HCT116 (cell line): ENCODE results near the gene FBXL2. TPM values are rescaled to one million over a fixed set of nuclear protein-coding genes. Genes with fewer than 3 reads are reported as not detected.
A peak's percentile ranks its signal among the peaks of the same experiment; 100 is the strongest.

Source experiments
- ATAC-seq: fragments of 200-7000 bp; cut with Tn5 transposase; 2 replicates; pipeline ENCODE4 v1.9.1; 2020; ENCODE audit warnings: mild to moderate bottlenecking, moderate library complexity
- BruUV-seq: library from RNA; stranded (reverse); fragments of 400-500 nt; replicated peaks from 2 replicates; lab custom pipeline; 2021; lab: Mats Ljungman, UMichigan
- CTCF ChIA-PET: fragments of 300-600 bp; sonication (Branson Sonifier 250); formaldehyde crosslinking; loops from one replicate; lab custom pipeline; 2021; ENCODE audit warnings: antibody characterized with exemption; lab: Charles Lee
- POLR2A ChIA-PET: fragments of 300-600, 350-600 bp; sonication (Branson Sonifier 250); formaldehyde crosslinking; loops from one replicate; lab custom pipeline; 2021; ENCODE audit warnings: antibody characterized with exemption; lab: Charles Lee
- RAD21 ChIA-PET, 2 experiments: fragments of 300-600 bp; sonication (Branson Sonifier 250); formaldehyde crosslinking; loops; one replicate each; lab custom pipeline; 2023; ENCODE audit warnings: low total read pairs in 2 of 2; ENCODE audit not compliant: uncharacterized antibody in 2 of 2, unreplicated experiment in 2 of 2, low non-redundant PET in 1 of 2; lab: Charles Lee
- DNase-seq: peaks from one replicate; pipeline ENCODE4 v3.0.0-alpha.2; 2010; ENCODE audit warnings: low read depth, low spot score
- H2AFZ ChIP-seq: fragments of 200-600 bp; shearing (Covaris generic), sonication (generic); 2 replicates; pipeline ENCODE4 v1.6.1; 2017; ENCODE audit warnings: low read depth, mixed run types, mixed read lengths, antibody characterized with exemption, low read length; ENCODE audit not compliant: poor library complexity, severe bottlenecking
- H3K27ac ChIP-seq: 2 replicates; pipeline ENCODE4 v1.5.1; 2012; ENCODE audit warnings: low read depth, low read length
- H3K27me3 ChIP-seq: fragments of 200-600 bp; sonication (generic); 2 replicates; pipeline ENCODE4 v1.6.1; 2016; ENCODE audit warnings: mixed run types, low read length, mixed read lengths; ENCODE audit not compliant: insufficient read depth
- H3K36me3 ChIP-seq, 2 experiments: fragments of 200-500 bp in 1 of 2; fragments of 200-600 bp in 1 of 2; sonication (Bioruptor generic) in 1 of 2; sonication (generic) in 1 of 2; 2 replicates each; pipeline versions ENCODE4 v1.5.1 to v1.6.1; 2014 to 2016; ENCODE audit warnings: low read length in 2 of 2, inconsistent platforms in 1 of 2, mixed read lengths in 1 of 2, mixed run types in 1 of 2; ENCODE audit not compliant: insufficient read depth in 2 of 2, control insufficient read depth in 1 of 2
- H3K4me1 ChIP-seq, 2 experiments: fragments of 200-600 bp in 1 of 2; sonication (generic) in 1 of 2; 2 replicates each; pipeline versions ENCODE4 v1.5.1 to v1.6.1; 2012 to 2017; ENCODE audit warnings: low read length in 2 of 2, inconsistent platforms in 1 of 2, mild to moderate bottlenecking in 1 of 2, mixed read lengths in 1 of 2, mixed run types in 1 of 2, moderate library complexity in 1 of 2; ENCODE audit not compliant: insufficient read depth in 2 of 2, control insufficient read depth in 1 of 2
- H3K4me2 ChIP-seq: fragments of 200-600 bp; sonication (generic); 2 replicates; pipeline ENCODE4 v1.6.1; 2017; ENCODE audit warnings: mixed run types, low read length, mixed read lengths
- H3K4me3 ChIP-seq, 2 experiments: fragments of 200-600 bp in 1 of 2; sonication (generic) in 1 of 2; replicated peaks in 1 of 2; 2 replicates each; pipeline ENCODE4 v1.5.1; 2011 to 2016; ENCODE audit warnings: low read length in 2 of 2, control low read depth in 1 of 2, low read depth in 1 of 2, mild to moderate bottlenecking in 1 of 2, mixed read lengths in 1 of 2, mixed run types in 1 of 2
- H3K79me2 ChIP-seq: fragments of 200-600 bp; sonication (generic); 2 replicates; pipeline ENCODE4 v1.6.1; 2017; ENCODE audit warnings: mild to moderate bottlenecking, mixed run types, low read length, moderate library complexity, mixed read lengths; ENCODE audit not compliant: insufficient read depth
- H3K9ac ChIP-seq: fragments of 200-600 bp; sonication (generic); 2 replicates; pipeline ENCODE4 v1.6.1; 2016; ENCODE audit warnings: low read length, mixed read lengths
- H3K9me2 ChIP-seq: fragments of 200-600 bp; sonication (generic), shearing (Covaris generic); 2 replicates; pipeline ENCODE4 v1.6.1; 2017; ENCODE audit warnings: mixed run types, mild to moderate bottlenecking, moderate library complexity; ENCODE audit not compliant: insufficient read depth
- H3K9me3 ChIP-seq, 2 experiments: fragments of 200-500 bp in 1 of 2; fragments of 200-600 bp in 1 of 2; sonication (Bioruptor generic) in 1 of 2; sonication (generic) in 1 of 2; 2 replicates each; pipeline ENCODE4 v1.6.1; 2014 to 2017; ENCODE audit warnings: low read length in 2 of 2, mixed read lengths in 2 of 2, inconsistent platforms in 1 of 2, low read depth in 1 of 2, mild to moderate bottlenecking in 1 of 2, mixed run types in 1 of 2, moderate library complexity in 1 of 2; ENCODE audit not compliant: control insufficient read depth in 1 of 2, insufficient read depth in 1 of 2
- H4K20me1 ChIP-seq: fragments of 200-600 bp; sonication (generic), shearing (Covaris generic); 2 replicates; pipeline ENCODE4 v1.6.1; 2017; ENCODE audit warnings: mixed run types, mild to moderate bottlenecking, moderate library complexity; ENCODE audit not compliant: insufficient read depth
- CBX3 ChIP-seq: IDR thresholded peaks from 2 replicates; pipeline ENCODE4 v1.6.1; 2012; ENCODE audit warnings: low read depth
- CEBPB ChIP-seq: IDR thresholded peaks from 2 replicates; pipeline ENCODE4 v1.6.1; 2012; ENCODE audit warnings: low read depth
- EGR1 ChIP-seq: IDR thresholded peaks from 2 replicates; pipeline ENCODE4 v1.6.1; 2012; ENCODE audit warnings: low read depth
- ELF1 ChIP-seq: IDR thresholded peaks from 2 replicates; pipeline ENCODE4 v1.6.1; 2012; ENCODE audit warnings: low read depth, borderline replicate concordance
- EZH2 ChIP-seq: fragments of 200-600 bp; sonication (generic); IDR thresholded peaks from 2 replicates; pipeline ENCODE4 v1.6.1; 2017; ENCODE audit warnings: antibody characterized with exemption, mixed run types
- EZH2phosphoT487 ChIP-seq: fragments of 200-600 bp; IDR thresholded peaks from 2 replicates; pipeline ENCODE4 v1.6.1; 2018; ENCODE audit warnings: antibody characterized with exemption, borderline replicate concordance
- FOSL1 ChIP-seq: IDR thresholded peaks from 2 replicates; pipeline ENCODE4 v1.6.1; 2012; ENCODE audit warnings: low read depth
- JUND ChIP-seq: IDR thresholded peaks from 2 replicates; pipeline ENCODE4 v1.6.1; 2012
- POLR2A ChIP-seq: IDR thresholded peaks from 2 replicates; pipeline ENCODE4 v1.7.0; 2011; ENCODE audit warnings: borderline replicate concordance; ENCODE audit not compliant: insufficient read depth, insufficient read length; ENCODE audit errors: extremely low read depth
- POLR2AphosphoS5 ChIP-seq: IDR thresholded peaks from 2 replicates; pipeline ENCODE4 v1.6.1; 2011; ENCODE audit warnings: mild to moderate bottlenecking, low read depth, low read length, moderate library complexity
- RAD21 ChIP-seq: IDR thresholded peaks from 2 replicates; pipeline ENCODE4 v1.6.1; 2012; ENCODE audit warnings: low read depth, mild to moderate bottlenecking
- REST ChIP-seq: IDR thresholded peaks from 2 replicates; pipeline ENCODE4 v1.6.1; 2012; ENCODE audit warnings: low read depth
- SIN3A ChIP-seq: IDR thresholded peaks from 2 replicates; pipeline ENCODE4 v1.6.1; 2012; ENCODE audit warnings: low read depth
- SP1 ChIP-seq: IDR thresholded peaks from 2 replicates; pipeline ENCODE4 v1.6.1; 2012; ENCODE audit warnings: low read depth
- SRF ChIP-seq: IDR thresholded peaks from 2 replicates; pipeline ENCODE4 v1.6.1; 2012; ENCODE audit warnings: low read depth
- TCF7L2 ChIP-seq: IDR thresholded peaks from 2 replicates; pipeline ENCODE4 v1.7.0; 2011; ENCODE audit warnings: borderline replicate concordance, inconsistent platforms; ENCODE audit not compliant: insufficient read depth, insufficient read length; ENCODE audit errors: extremely low read depth
- YY1 ChIP-seq: IDR thresholded peaks from 2 replicates; pipeline ENCODE4 v1.6.1; 2011; ENCODE audit warnings: low read length, low read depth, moderate library complexity, mild to moderate bottlenecking; ENCODE audit not compliant: insufficient replicate concordance; ENCODE audit errors: extremely low read depth
- ZFX ChIP-seq: fragments of 450-650 bp; IDR thresholded peaks from 2 replicates; pipeline ENCODE4 v1.6.1; 2017
- ZNF274 ChIP-seq: fragments of 200-500 bp; sonication (Bioruptor generic); IDR thresholded peaks from 2 replicates; pipeline ENCODE4 v1.6.1; 2014; ENCODE audit warnings: mild to moderate bottlenecking, low read depth, low read length, inconsistent platforms
- intact Hi-C: fragments of 100-400 bp; cut with micrococcal nuclease; formaldehyde crosslinking; loops from 2 replicates; pipeline ENCODE4 v1.10.0; 2022
- total RNA-seq: library from RNA; stranded (reverse); gene quantifications from one replicate; pipeline ENCODE4 v1.2.1, GENCODE V29; 2021; ENCODE audit not compliant: unreplicated experiment
- TF ChIP-seq, protein P1 (sequence below): IDR thresholded peaks from 2 replicates; pipeline ENCODE4 v1.6.1; 2012
- TF ChIP-seq, protein P2 (sequence below), 3 experiments: fragments of 200-600 bp in 1 of 3; sonication (generic) in 1 of 3; IDR thresholded peaks in 2 of 3; conservative IDR thresholded peaks in 1 of 3; 2 replicates each; pipeline ENCODE4 v1.5.1; 2012 to 2017; ENCODE audit warnings: low read depth in 2 of 3, low read length in 2 of 3, antibody characterized with exemption in 1 of 3, borderline replicate concordance in 1 of 3, control low read depth in 1 of 3, mild to moderate bottlenecking in 1 of 3, mixed read lengths in 1 of 3, mixed run types in 1 of 3, moderate library complexity in 1 of 3; ENCODE audit not compliant: insufficient read depth in 1 of 3
- TF ChIP-seq, protein P3 (sequence below): IDR thresholded peaks from 2 replicates; pipeline ENCODE4 v1.6.1; 2011; ENCODE audit warnings: mild to moderate bottlenecking, low read length, moderate library complexity; ENCODE audit not compliant: insufficient replicate concordance; ENCODE audit errors: extremely low read depth

The FBXL2 gene
- total RNA-seq, 1 experiment from 2014 or later: 12.8 TPM

GRCh38 chr3:33315826-33316225 lies 38.6 kb downstream of the FBXL2 start:
- RAD21 ChIA-PET: interaction anchor here in 1 of 2 experiments (0.7 kb wide), 1 partner anchor 696 kb away, joined by 3 read pairs; no protein-coding TSS in a partner anchor
- Histone ChIP-seq H3K27ac (no peak overlapping the region; the same call in 1 of the 2 replicates), H3K36me3 (no peaks in the 10 kb centered on the region), H4K20me1 (no peaks in the 10 kb centered on the region; the same call in 1 of the 2 replicates), H3K4me2 (peak overlapping the region; percentile 40), H3K4me3 (no peak overlapping the region), H3K27me3 (no peaks in the 10 kb centered on the region), H3K9ac (no peak overlapping the region), H3K79me2 (no peaks in the 10 kb centered on the region), H3K4me1 (peaks cover 14 to 37% of the 10 kb centered on the region in 2 experiments), H3K9me2 (no peaks in the 10 kb centered on the region), H3K9me3 (0 out of 4 replicates have a peak, but pooled peaks cover 0 to 1% of the 10 kb centered on the region in 2 experiments), H2AFZ (no peak overlapping the region)
- CTCF ChIA-PET: no interaction called here
- intact Hi-C loops: no loop called here
- BruUV-seq: no TSS peak
- ATAC-seq: peak; percentile 44; the same call in 1 of the 2 replicates
- peak; percentile 45 for DNase-seq
- POLR2A ChIA-PET: no interaction called here
- TF ChIP-seq FOSL1 (peak; percentile 54), EZH2 (no peak), YY1 (no peak), TCF7L2 (no peak), SP1 (0 out of 2 replicates have a peak, but pooled peaks have one; percentile 50), SIN3A (no peak), ZFX (no peak), ELF1 (no peak), POLR2AphosphoS5 (no peak), CEBPB (peak; percentile 53; the same call in 1 of the 2 replicates), CBX3 (0 out of 2 replicates have a peak, but pooled peaks have one; percentile 52), REST (no peak), JUND (peak; percentile 53), EGR1 (no peak), ZNF274 (no peak), EZH2phosphoT487 (no peak), SRF (no peak), POLR2A (no peak), RAD21 (no peak)
- TF ChIP-seq, protein P1, sequence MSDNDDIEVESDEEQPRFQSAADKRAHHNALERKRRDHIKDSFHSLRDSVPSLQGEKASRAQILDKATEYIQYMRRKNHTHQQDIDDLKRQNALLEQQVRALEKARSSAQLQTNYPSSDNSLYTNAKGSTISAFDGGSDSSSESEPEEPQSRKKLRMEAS: no peak
- TF ChIP-seq, protein P2, sequence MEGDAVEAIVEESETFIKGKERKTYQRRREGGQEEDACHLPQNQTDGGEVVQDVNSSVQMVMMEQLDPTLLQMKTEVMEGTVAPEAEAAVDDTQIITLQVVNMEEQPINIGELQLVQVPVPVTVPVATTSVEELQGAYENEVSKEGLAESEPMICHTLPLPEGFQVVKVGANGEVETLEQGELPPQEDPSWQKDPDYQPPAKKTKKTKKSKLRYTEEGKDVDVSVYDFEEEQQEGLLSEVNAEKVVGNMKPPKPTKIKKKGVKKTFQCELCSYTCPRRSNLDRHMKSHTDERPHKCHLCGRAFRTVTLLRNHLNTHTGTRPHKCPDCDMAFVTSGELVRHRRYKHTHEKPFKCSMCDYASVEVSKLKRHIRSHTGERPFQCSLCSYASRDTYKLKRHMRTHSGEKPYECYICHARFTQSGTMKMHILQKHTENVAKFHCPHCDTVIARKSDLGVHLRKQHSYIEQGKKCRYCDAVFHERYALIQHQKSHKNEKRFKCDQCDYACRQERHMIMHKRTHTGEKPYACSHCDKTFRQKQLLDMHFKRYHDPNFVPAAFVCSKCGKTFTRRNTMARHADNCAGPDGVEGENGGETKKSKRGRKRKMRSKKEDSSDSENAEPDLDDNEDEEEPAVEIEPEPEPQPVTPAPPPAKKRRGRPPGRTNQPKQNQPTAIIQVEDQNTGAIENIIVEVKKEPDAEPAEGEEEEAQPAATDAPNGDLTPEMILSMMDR (IDR thresholded peaks at IDR 0.05 in 2 of 3, conservative IDR thresholded peaks at IDR 0.05 in 1 of 3; ENCODE audit: borderline replicate concordance in 1 of 3, insufficient read depth in 1 of 3, low read depth in 2 of 3, low read length in 2 of 3): no peak
- TF ChIP-seq, protein P3, sequence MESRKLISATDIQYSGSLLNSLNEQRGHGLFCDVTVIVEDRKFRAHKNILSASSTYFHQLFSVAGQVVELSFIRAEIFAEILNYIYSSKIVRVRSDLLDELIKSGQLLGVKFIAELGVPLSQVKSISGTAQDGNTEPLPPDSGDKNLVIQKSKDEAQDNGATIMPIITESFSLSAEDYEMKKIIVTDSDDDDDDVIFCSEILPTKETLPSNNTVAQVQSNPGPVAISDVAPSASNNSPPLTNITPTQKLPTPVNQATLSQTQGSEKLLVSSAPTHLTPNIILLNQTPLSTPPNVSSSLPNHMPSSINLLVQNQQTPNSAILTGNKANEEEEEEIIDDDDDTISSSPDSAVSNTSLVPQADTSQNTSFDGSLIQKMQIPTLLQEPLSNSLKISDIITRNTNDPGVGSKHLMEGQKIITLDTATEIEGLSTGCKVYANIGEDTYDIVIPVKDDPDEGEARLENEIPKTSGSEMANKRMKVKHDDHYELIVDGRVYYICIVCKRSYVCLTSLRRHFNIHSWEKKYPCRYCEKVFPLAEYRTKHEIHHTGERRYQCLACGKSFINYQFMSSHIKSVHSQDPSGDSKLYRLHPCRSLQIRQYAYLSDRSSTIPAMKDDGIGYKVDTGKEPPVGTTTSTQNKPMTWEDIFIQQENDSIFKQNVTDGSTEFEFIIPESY: no peak
